Liver (tissue), 9 donors: Measurements from ENCODE around the gene MRPS18C. TPM values are rescaled to one million over a fixed set of nuclear protein-coding genes. Genes with fewer than 3 reads are reported as not detected.

Experiments
- DNase-seq: peaks from one replicate; pipeline ENCODE4 v3.0.0-alpha.2; 2017; ENCODE audit warnings: low spot score
- H3K27ac ChIP-seq, 2 donors: one replicate each; pipeline ENCODE4 v1.7.0; 2013; ENCODE audit warnings: inconsistent platforms in 2 of 2, low read length in 2 of 2, control low read depth in 1 of 2, low read depth in 1 of 2, mild to moderate bottlenecking in 1 of 2
- H3K27me3 ChIP-seq, 4 donors: one replicate each; pipeline versions ENCODE4 v1.6.1 to v1.7.0; 2013; ENCODE audit warnings: low read length in 3 of 4, inconsistent platforms in 1 of 4, mild to moderate bottlenecking in 1 of 4, moderate library complexity in 1 of 4; ENCODE audit not compliant: control insufficient read depth in 4 of 4, insufficient read depth in 4 of 4
- H3K36me3 ChIP-seq, 4 donors: one replicate each; pipeline versions ENCODE4 v1.6.1 to v1.7.0; 2013; ENCODE audit warnings: low read length in 3 of 4, mild to moderate bottlenecking in 3 of 4, low read depth in 1 of 4, moderate library complexity in 1 of 4; ENCODE audit not compliant: control insufficient read depth in 4 of 4, insufficient read depth in 3 of 4
- H3K4me1 ChIP-seq, 4 donors: one replicate each; pipeline versions ENCODE4 v1.6.1 to v1.7.0; 2013; ENCODE audit warnings: low read length in 3 of 4, mild to moderate bottlenecking in 3 of 4, moderate library complexity in 1 of 4; ENCODE audit not compliant: control insufficient read depth in 4 of 4, insufficient read depth in 4 of 4
- H3K4me3 ChIP-seq, 3 donors: one replicate each; pipeline versions ENCODE4 v1.6.1 to v1.7.0; 2013; ENCODE audit warnings: low read length in 3 of 3, control low read depth in 1 of 3, low read depth in 1 of 3, mild to moderate bottlenecking in 1 of 3
- H3K9ac ChIP-seq, 2 donors: one replicate each; pipeline ENCODE4 v1.7.0; 2013; ENCODE audit warnings: low read length in 2 of 2, mild to moderate bottlenecking in 2 of 2, moderate library complexity in 2 of 2, control low read depth in 1 of 2, low read depth in 1 of 2
- H3K9me3 ChIP-seq, 4 donors: one replicate each; pipeline versions ENCODE4 v1.6.1 to v1.7.0; 2013; ENCODE audit warnings: low read length in 3 of 4; ENCODE audit not compliant: control insufficient read depth in 4 of 4
- EGR1 ChIP-seq, 2 donors: IDR thresholded peaks; 2 replicates each; pipeline ENCODE4 v1.6.1; 2016 to 2018; ENCODE audit warnings: antibody characterized with exemption in 2 of 2, low read depth in 2 of 2
- FOXA2 ChIP-seq: IDR thresholded peaks from 2 replicates; pipeline ENCODE4 v1.6.1; 2016; ENCODE audit warnings: antibody characterized with exemption
- GABPA ChIP-seq, 2 donors: IDR thresholded peaks in 1 of 2; conservative IDR thresholded peaks in 1 of 2; 2 replicates each; pipeline ENCODE4 v1.6.1; 2016; ENCODE audit warnings: antibody characterized with exemption in 2 of 2, mild to moderate bottlenecking in 1 of 2, moderate library complexity in 1 of 2
- HNF4A ChIP-seq, 2 donors: conservative IDR thresholded peaks; 2 replicates each; pipeline ENCODE4 v1.6.1; 2016; ENCODE audit warnings: antibody characterized with exemption in 2 of 2, mild to moderate bottlenecking in 2 of 2
- HNF4G ChIP-seq: IDR thresholded peaks from 2 replicates; pipeline ENCODE4 v1.6.1; 2016; ENCODE audit warnings: antibody characterized with exemption
- JUND ChIP-seq, 2 donors: IDR thresholded peaks; 2 replicates each; pipeline ENCODE4 v1.6.1; 2016; ENCODE audit warnings: antibody characterized with exemption in 2 of 2
- NR2F2 ChIP-seq: IDR thresholded peaks from 2 replicates; pipeline ENCODE4 v1.6.1; 2016; ENCODE audit warnings: antibody characterized with exemption
- RAD21 ChIP-seq, 2 donors: IDR thresholded peaks; 2 replicates each; pipeline ENCODE4 v1.6.1; 2016; ENCODE audit warnings: antibody characterized with exemption in 2 of 2, mild to moderate bottlenecking in 2 of 2
- RXRA ChIP-seq, 2 donors: IDR thresholded peaks; 2 replicates each; pipeline ENCODE4 v1.6.1; 2017 to 2018; ENCODE audit warnings: antibody characterized with exemption in 2 of 2, mild to moderate bottlenecking in 1 of 2
- SP1 ChIP-seq: IDR thresholded peaks from 2 replicates; pipeline ENCODE4 v1.6.1; 2018; ENCODE audit warnings: antibody characterized with exemption, mild to moderate bottlenecking
- TAF1 ChIP-seq: conservative IDR thresholded peaks from 2 replicates; pipeline ENCODE4 v1.6.1; 2016; ENCODE audit warnings: antibody characterized with exemption, mild to moderate bottlenecking
- YY1 ChIP-seq: IDR thresholded peaks from 2 replicates; pipeline ENCODE4 v1.6.1; 2016; ENCODE audit warnings: antibody characterized with exemption, mild to moderate bottlenecking
- WGBS: extraction: QIAGEN DNeasy Blood & Tissue Kit; methylation state at CpG from one replicate; pipeline ENCODE4 v1.1.7; 2013; 5-methylcytosine and 5-hydroxymethylcytosine counted together
- polyA plus RNA-seq, 2 donors: library from polyadenylated mRNA; stranded (reverse) in 1 of 2; unstranded in 1 of 2; fragments of 200-250 nt in 1 of 2; fragments of >200 nt in 1 of 2; fragmentation: Nextera tagmentation in 1 of 2; extraction: Ambion mirVana in 1 of 2; gene quantifications; one replicate each; pipeline versions ENCODE4 v1.2.1 to v1.2.3, GENCODE V29; 2013 to 2015
- total RNA-seq, 2 donors: library from RNA; depleted of rRNA; stranded (reverse); fragments of >200 nt; gene quantifications; one replicate each; pipeline ENCODE4 v1.2.3, GENCODE V29; 2014
- TF ChIP-seq, protein P1 (sequence below): IDR thresholded peaks from 2 replicates; pipeline ENCODE4 v1.6.1; 2016; ENCODE audit warnings: antibody characterized with exemption, mild to moderate bottlenecking
- TF ChIP-seq, protein P2 (sequence below): fragments of 150-350 bp; IDR thresholded peaks from 2 replicates; pipeline ENCODE4 v1.5.1; 2017; ENCODE audit warnings: improper control_type of control experiment, low read depth, low read length; ENCODE audit not compliant: missing input control
- TF ChIP-seq, protein P3 (sequence below): IDR thresholded peaks from 2 replicates; pipeline ENCODE4 v1.6.1; 2016; ENCODE audit warnings: antibody characterized with exemption
- TF ChIP-seq, protein P4 (sequence below): IDR thresholded peaks from 2 replicates; pipeline ENCODE4 v1.6.1; 2016; ENCODE audit warnings: antibody characterized with exemption
- donor health status: healthy.
- donor health status: healthy.
- donor health status: healthy.
- donor health status: healthy.
- donor health status: healthy.

MRPS18C gene
- total and polyA plus RNA-seq, 4 donors, result 12.2 to 97.3 (median 17.1) TPM

DNA sequence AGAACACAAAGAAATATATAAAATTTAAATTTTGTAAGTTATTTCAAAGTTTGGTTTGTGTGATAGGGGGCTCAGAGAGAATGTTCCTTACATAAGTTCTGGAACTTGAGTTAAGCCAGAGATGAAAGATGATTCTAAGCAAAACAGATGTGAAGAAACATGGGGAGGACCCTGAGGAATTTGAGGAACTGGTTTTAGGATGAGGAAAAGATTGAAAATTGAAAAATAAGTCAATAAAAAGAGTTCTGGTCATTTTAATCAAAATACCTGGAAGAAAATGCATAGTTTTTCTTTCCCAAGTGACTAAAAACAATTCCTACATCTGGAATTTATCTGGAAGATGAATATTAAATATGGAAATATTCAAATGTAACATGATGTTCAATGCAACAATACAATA is 37.6 kb upstream of the MRPS18C start:
- peaks cover 10 to 35% (median 34%) of the 10 kb centered on the region in 4 donors for H3K36me3 ChIP-seq

DNA sequence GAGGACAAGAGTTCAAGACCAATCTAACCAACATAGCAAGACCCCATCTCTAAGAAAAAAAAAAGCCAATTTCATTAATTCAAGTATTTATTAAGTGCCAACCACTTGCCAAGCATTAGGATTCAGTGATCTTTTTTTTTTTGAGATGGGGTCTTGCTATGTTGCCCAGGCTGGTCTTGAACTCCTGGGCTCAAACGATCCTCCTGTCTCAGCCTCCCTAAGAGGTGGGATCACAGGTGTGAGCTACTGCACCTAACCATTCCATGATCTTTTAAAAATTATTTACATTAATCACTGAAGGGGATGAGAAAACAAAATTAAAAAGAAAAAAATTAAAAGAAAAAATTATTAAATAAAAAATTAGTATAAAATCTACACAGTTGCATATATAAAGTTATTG is 24.7 kb upstream of the MRPS18C start:
- H3K27ac ChIP-seq, result no peak overlapping the region
- H3K27me3 ChIP-seq, result no peaks in the 10 kb centered on the region
- no peak for TF ChIP-seq GABPA (IDR thresholded peaks at IDR 0.05 in 1 of 2, conservative IDR thresholded peaks at IDR 0.05 in 1 of 2)
- TF ChIP-seq, protein P1, sequence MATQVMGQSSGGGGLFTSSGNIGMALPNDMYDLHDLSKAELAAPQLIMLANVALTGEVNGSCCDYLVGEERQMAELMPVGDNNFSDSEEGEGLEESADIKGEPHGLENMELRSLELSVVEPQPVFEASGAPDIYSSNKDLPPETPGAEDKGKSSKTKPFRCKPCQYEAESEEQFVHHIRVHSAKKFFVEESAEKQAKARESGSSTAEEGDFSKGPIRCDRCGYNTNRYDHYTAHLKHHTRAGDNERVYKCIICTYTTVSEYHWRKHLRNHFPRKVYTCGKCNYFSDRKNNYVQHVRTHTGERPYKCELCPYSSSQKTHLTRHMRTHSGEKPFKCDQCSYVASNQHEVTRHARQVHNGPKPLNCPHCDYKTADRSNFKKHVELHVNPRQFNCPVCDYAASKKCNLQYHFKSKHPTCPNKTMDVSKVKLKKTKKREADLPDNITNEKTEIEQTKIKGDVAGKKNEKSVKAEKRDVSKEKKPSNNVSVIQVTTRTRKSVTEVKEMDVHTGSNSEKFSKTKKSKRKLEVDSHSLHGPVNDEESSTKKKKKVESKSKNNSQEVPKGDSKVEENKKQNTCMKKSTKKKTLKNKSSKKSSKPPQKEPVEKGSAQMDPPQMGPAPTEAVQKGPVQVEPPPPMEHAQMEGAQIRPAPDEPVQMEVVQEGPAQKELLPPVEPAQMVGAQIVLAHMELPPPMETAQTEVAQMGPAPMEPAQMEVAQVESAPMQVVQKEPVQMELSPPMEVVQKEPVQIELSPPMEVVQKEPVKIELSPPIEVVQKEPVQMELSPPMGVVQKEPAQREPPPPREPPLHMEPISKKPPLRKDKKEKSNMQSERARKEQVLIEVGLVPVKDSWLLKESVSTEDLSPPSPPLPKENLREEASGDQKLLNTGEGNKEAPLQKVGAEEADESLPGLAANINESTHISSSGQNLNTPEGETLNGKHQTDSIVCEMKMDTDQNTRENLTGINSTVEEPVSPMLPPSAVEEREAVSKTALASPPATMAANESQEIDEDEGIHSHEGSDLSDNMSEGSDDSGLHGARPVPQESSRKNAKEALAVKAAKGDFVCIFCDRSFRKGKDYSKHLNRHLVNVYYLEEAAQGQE, result no peak
- no peak for TF ChIP-seq EGR1 (IDR thresholded peaks at IDR 0.05; ENCODE audit: low read depth in 2 of 2)
- TF ChIP-seq HNF4A (conservative IDR thresholded peaks at IDR 0.05), result no peak
- no peak for TF ChIP-seq JUND (IDR thresholded peaks at IDR 0.05)
- TF ChIP-seq, protein P2, sequence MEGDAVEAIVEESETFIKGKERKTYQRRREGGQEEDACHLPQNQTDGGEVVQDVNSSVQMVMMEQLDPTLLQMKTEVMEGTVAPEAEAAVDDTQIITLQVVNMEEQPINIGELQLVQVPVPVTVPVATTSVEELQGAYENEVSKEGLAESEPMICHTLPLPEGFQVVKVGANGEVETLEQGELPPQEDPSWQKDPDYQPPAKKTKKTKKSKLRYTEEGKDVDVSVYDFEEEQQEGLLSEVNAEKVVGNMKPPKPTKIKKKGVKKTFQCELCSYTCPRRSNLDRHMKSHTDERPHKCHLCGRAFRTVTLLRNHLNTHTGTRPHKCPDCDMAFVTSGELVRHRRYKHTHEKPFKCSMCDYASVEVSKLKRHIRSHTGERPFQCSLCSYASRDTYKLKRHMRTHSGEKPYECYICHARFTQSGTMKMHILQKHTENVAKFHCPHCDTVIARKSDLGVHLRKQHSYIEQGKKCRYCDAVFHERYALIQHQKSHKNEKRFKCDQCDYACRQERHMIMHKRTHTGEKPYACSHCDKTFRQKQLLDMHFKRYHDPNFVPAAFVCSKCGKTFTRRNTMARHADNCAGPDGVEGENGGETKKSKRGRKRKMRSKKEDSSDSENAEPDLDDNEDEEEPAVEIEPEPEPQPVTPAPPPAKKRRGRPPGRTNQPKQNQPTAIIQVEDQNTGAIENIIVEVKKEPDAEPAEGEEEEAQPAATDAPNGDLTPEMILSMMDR, result no peak
- no peak for TF ChIP-seq YY1
- TF ChIP-seq RXRA (IDR thresholded peaks at IDR 0.05), result no peak
- TF ChIP-seq HNF4G, result no peak
- TF ChIP-seq, protein P3, sequence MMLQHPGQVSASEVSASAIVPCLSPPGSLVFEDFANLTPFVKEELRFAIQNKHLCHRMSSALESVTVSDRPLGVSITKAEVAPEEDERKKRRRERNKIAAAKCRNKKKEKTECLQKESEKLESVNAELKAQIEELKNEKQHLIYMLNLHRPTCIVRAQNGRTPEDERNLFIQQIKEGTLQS, result no peak
- no peak for TF ChIP-seq FOXA2
- TF ChIP-seq RAD21 (IDR thresholded peaks at IDR 0.05), result no peak
- TF ChIP-seq, protein P4, sequence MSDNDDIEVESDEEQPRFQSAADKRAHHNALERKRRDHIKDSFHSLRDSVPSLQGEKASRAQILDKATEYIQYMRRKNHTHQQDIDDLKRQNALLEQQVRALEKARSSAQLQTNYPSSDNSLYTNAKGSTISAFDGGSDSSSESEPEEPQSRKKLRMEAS, result no peak
- TF ChIP-seq SP1, result no peak
- no peak for TF ChIP-seq TAF1
- TF ChIP-seq NR2F2, result no peak
- WGBS, result 98% methylated on average over 1 of the region's 1 CpG
- H3K9ac ChIP-seq, result no peak overlapping the region
- no peak overlapping the region for H3K4me3 ChIP-seq
- no peaks in the 10 kb centered on the region for H3K4me1 ChIP-seq
- DNase-seq, result no peak
- H3K36me3 ChIP-seq, result peaks cover 1 to 26% (median 22%) of the 10 kb centered on the region in 4 donors
- no peaks in the 10 kb centered on the region for H3K9me3 ChIP-seq

More for the DNA sequence above, 37.6 kb upstream of the MRPS18C start:
- no peak overlapping the region for H3K4me3 ChIP-seq
- no peaks in the 10 kb centered on the region for H3K4me1 ChIP-seq
- TF ChIP-seq YY1, result no peak
- TF ChIP-seq, protein P2, result no peak
- no peaks in the 10 kb centered on the region for H3K27me3 ChIP-seq
- H3K9ac ChIP-seq, result no peak overlapping the region
- no peaks in the 10 kb centered on the region for H3K9me3 ChIP-seq
- no peak overlapping the region for H3K27ac ChIP-seq
- no peak for DNase-seq
